WTC11 (cell line): ENCODE results near the gene MIX23.

Experiments
- CTCF ChIP-seq: fragments of 200-600 bp; IDR thresholded peaks from 2 replicates; pipeline ENCODE4 v1.8.0; 2022; ENCODE audit warnings: antibody characterized with exemption
- E2F1 ChIP-seq: sonication (generic); formaldehyde crosslinking; IDR thresholded peaks from 2 replicates; pipeline ENCODE4 v1.8.0; 2022; ENCODE audit warnings: mild to moderate bottlenecking, missing genetic modification reagents
- ETV6 ChIP-seq: sonication (generic); formaldehyde crosslinking; IDR thresholded peaks from 2 replicates; pipeline ENCODE4 v1.8.1; 2022; ENCODE audit warnings: mild to moderate bottlenecking, missing genetic modification reagents
- ZNF425 ChIP-seq: fragments of 250-450 bp; sonication (Bioruptor Pico); conservative IDR thresholded peaks from 2 replicates; pipeline ENCODE4 v1.9.0; 2021; ENCODE audit warnings: mild to moderate bottlenecking

- no peak for TF ChIP-seq E2F1 (CRISPR knock-in tag)
- no peak for TF ChIP-seq CTCF
- TF ChIP-seq ZNF425: no peak
- no peak for TF ChIP-seq ETV6 (CRISPR knock-in tag)
Measured at GRCh38 chr3:122394173-122394572, 11.1 kb upstream of the MIX23 start.
